Measurements from ENCODE around the gene DNPH1. TPM values are rescaled to one million over a fixed set of nuclear protein-coding genes. Genes with fewer than 3 reads are reported as not detected.

Gene DNPH1
- total and polyA plus RNA-seq, 9 of the 15 experiments (the other 6 are each of a cell fraction or from before 2014, with no cell fraction given), result 7.3 to 300 (median 68.7) TPM

DNA sequence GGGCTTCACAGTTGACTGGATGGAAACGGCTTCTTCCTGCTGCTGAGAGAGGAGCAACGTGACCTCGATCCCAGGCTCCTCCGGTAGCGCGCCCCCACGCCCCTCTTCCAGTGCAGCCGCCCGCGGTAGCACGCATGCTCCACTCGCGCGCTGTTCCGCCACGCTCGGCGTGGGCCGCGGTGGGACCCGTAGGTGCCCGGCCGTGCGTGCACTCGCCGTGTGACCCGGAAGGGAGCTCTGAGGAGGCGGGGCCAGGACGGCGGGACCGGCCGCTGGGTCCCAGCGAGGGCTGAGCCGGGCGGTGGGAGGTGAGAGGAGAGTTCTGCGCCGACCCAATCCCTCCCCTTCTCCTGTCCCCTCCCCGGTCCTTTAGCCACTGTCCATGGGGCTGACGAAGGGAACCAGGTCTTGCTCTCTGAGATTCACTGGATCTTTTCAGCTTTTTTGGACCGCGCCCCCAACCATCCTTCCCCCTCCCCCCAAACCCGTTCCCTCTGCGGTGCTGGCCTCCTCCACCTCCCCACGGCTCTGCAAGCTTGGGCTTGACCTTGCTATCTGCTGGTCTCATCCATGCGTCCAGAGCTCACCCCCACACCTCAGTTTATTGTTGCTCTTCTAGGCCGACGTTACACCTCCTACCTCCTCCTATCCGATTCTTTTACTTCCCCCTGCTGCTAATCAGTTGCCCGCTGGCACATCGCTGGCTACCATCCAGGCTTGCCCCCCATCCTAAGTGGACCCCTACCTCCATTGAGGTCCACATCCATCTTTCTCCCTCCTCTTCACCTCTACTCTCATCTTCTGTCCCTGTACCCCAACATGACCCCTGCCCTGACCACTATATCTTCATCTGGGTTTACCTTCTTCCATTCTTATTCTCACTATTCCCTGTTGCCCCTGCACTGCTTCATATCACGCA lies 47.1 kb downstream of the DNPH1 start, which contains the start of gene CUL9 (continued):
- TF ChIP-seq NFIC (IDR thresholded peaks at IDR 0.05) (peak; percentile 79), CHD1 (IDR thresholded peaks at IDR 0.05; ENCODE audit: low read length) (no peak), ZNF174 (CRISPR knock-in tag; IDR thresholded peaks at IDR 0.05) (no peak), ZFX (CRISPR knock-in tag; IDR thresholded peaks at IDR 0.05) (peak; percentile 82), SRSF7 (optimal IDR thresholded peaks at IDR 0.05; ENCODE audit: low read depth, low read length) (no peak), ZC3H8 (IDR thresholded peaks at IDR 0.05) (no peak), PHB (CRISPR knock-in tag; IDR thresholded peaks at IDR 0.05) (no peak; the same call in 1 of the 2 replicates), SAFB2 (IDR thresholded peaks at IDR 0.05; ENCODE audit: borderline replicate concordance, low read depth, low read length, severe bottlenecking) (no peak), EGR1 (conservative IDR thresholded peaks at IDR 0.05) (peak; percentile 59), TAF15 (IDR thresholded peaks at IDR 0.05; ENCODE audit: low read depth, low read length) (no peak), SMC3 (conservative IDR thresholded peaks at IDR 0.05; ENCODE audit: insufficient read depth, low read depth, low read length) (no peak), ZNF12 (CRISPR knock-in tag; IDR thresholded peaks at IDR 0.05) (peak; percentile 13; the same call in 1 of the 2 replicates), ZNF785 (CRISPR knock-in tag; IDR thresholded peaks at IDR 0.05) (no peak), IFI16 (CRISPR knock-in tag; IDR thresholded peaks at IDR 0.05) (no peak), POU5F1 (IDR thresholded peaks at IDR 0.05; ENCODE audit: borderline replicate concordance, low read depth, low read length, partially characterized antibody) (peak; percentile 81), ZC3H11A (IDR thresholded peaks at IDR 0.05; ENCODE audit: low read depth, low read length) (0 out of 2 replicates have a peak, but pooled peaks have one; percentile 47), MEF2A (IDR thresholded peaks at IDR 0.05; ENCODE audit: control insufficient read depth, low read depth, low read length) (no peak), CHD4 (IDR thresholded peaks at IDR 0.05; ENCODE audit: insufficient read depth, insufficient replicate concordance, low read depth, low read length, poor library complexity, severe bottlenecking) (no peak), ZFPM2 (CRISPR knock-in tag; IDR thresholded peaks at IDR 0.05) (peak; percentile 92; the same call in 1 of the 2 replicates)
- TF ChIP-seq, protein P1, sequence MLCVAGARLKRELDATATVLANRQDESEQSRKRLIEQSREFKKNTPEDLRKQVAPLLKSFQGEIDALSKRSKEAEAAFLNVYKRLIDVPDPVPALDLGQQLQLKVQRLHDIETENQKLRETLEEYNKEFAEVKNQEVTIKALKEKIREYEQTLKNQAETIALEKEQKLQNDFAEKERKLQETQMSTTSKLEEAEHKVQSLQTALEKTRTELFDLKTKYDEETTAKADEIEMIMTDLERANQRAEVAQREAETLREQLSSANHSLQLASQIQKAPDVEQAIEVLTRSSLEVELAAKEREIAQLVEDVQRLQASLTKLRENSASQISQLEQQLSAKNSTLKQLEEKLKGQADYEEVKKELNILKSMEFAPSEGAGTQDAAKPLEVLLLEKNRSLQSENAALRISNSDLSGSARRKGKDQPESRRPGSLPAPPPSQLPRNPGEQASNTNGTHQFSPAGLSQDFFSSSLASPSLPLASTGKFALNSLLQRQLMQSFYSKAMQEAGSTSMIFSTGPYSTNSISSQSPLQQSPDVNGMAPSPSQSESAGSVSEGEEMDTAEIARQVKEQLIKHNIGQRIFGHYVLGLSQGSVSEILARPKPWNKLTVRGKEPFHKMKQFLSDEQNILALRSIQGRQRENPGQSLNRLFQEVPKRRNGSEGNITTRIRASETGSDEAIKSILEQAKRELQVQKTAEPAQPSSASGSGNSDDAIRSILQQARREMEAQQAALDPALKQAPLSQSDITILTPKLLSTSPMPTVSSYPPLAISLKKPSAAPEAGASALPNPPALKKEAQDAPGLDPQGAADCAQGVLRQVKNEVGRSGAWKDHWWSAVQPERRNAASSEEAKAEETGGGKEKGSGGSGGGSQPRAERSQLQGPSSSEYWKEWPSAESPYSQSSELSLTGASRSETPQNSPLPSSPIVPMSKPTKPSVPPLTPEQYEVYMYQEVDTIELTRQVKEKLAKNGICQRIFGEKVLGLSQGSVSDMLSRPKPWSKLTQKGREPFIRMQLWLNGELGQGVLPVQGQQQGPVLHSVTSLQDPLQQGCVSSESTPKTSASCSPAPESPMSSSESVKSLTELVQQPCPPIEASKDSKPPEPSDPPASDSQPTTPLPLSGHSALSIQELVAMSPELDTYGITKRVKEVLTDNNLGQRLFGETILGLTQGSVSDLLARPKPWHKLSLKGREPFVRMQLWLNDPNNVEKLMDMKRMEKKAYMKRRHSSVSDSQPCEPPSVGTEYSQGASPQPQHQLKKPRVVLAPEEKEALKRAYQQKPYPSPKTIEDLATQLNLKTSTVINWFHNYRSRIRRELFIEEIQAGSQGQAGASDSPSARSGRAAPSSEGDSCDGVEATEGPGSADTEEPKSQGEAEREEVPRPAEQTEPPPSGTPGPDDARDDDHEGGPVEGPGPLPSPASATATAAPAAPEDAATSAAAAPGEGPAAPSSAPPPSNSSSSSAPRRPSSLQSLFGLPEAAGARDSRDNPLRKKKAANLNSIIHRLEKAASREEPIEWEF (CRISPR knock-in tag; IDR thresholded peaks at IDR 0.05), result no peak
- TF ChIP-seq, protein P2, sequence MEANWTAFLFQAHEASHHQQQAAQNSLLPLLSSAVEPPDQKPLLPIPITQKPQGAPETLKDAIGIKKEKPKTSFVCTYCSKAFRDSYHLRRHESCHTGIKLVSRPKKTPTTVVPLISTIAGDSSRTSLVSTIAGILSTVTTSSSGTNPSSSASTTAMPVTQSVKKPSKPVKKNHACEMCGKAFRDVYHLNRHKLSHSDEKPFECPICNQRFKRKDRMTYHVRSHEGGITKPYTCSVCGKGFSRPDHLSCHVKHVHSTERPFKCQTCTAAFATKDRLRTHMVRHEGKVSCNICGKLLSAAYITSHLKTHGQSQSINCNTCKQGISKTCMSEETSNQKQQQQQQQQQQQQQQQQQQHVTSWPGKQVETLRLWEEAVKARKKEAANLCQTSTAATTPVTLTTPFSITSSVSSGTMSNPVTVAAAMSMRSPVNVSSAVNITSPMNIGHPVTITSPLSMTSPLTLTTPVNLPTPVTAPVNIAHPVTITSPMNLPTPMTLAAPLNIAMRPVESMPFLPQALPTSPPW (CRISPR knock-in tag; IDR thresholded peaks at IDR 0.05), result peak; percentile 82
